T-cell (primary cell): ENCODE measurements around the gene ADGRB3. TPM values are rescaled to one million over a fixed set of nuclear protein-coding genes. Genes with fewer than 3 reads are reported as not detected.

Experiments used
- ATAC-seq, 4 experiments: fragments of 200-7000 bp in 3 of 4; fragments of 150-1000 bp in 1 of 4; cut with Tn5 transposase; replicated peaks in 1 of 4; 1 replicate in 3 of 4; 2 replicates in 1 of 4; pipeline ENCODE4 v1.10.0; 2021; ENCODE audit warnings: moderate library complexity in 3 of 4, mild to moderate bottlenecking in 2 of 4, moderate number of reproducible peaks in 1 of 4
- CTCF ChIA-PET, 2 donors: fragments of 300-600 bp; sonication (Branson Sonifier 250); formaldehyde crosslinking; loops; one replicate each; lab custom pipeline; 2022; ENCODE audit warnings: antibody characterized with exemption in 2 of 2; lab: Charles Lee
- POLR2A ChIA-PET, 2 donors: fragments of 300-600 bp; sonication (Branson Sonifier 250); formaldehyde crosslinking; loops; one replicate each; lab custom pipeline; 2022; ENCODE audit warnings: antibody characterized with exemption in 2 of 2; lab: Charles Lee
- DNase-seq, 35 experiments: peaks; one replicate each; pipeline versions ENCODE4 v3.0.0 to v3.0.0-alpha.2; 2013 to 2023
- H3K27ac ChIP-seq: one replicate; pipeline ENCODE4 v1.5.1; 2013; ENCODE audit warnings: low read length
- H3K27me3 ChIP-seq, 2 experiments: replicated peaks in 1 of 2; 1 replicate in 1 of 2; 2 replicates in 1 of 2; pipeline versions ENCODE4 v1.6.1 to v1.7.0; 2013; ENCODE audit warnings: low read length in 1 of 2, mixed read lengths in 1 of 2; ENCODE audit not compliant: control insufficient read depth in 2 of 2, insufficient read depth in 2 of 2; ENCODE audit errors: extremely low read depth in 1 of 2
- H3K36me3 ChIP-seq, 2 donors: 1 replicate in 1 of 2; 2 replicates in 1 of 2; pipeline versions ENCODE4 v1.6.1 to v1.7.0; 2013; ENCODE audit warnings: low read length in 1 of 2; ENCODE audit not compliant: control insufficient read depth in 2 of 2, insufficient read depth in 1 of 2; ENCODE audit errors: extremely low read depth in 1 of 2
- H3K4me1 ChIP-seq, 2 experiments: 1 replicate in 1 of 2; 2 replicates in 1 of 2; pipeline versions ENCODE4 v1.6.1 to v1.7.0; 2013; ENCODE audit warnings: low read length in 2 of 2, mixed read lengths in 1 of 2; ENCODE audit not compliant: insufficient read depth in 2 of 2, control insufficient read depth in 1 of 2; ENCODE audit errors: extremely low read depth in 1 of 2
- H3K4me3 ChIP-seq, 2 donors: 1 replicate in 1 of 2; 2 replicates in 1 of 2; pipeline versions ENCODE4 v1.5.1 to v1.7.0; 2013; ENCODE audit warnings: mild to moderate bottlenecking in 2 of 2, low read length in 1 of 2, moderate library complexity in 1 of 2; ENCODE audit not compliant: control insufficient read depth in 1 of 2; ENCODE audit errors: extremely low read depth in 1 of 2
- H3K9me3 ChIP-seq: 2 replicates; pipeline ENCODE4 v1.7.0; 2013
- H3K27ac Mint-ChIP-seq, 2 donors: one replicate each; pipeline ENCODE4 v1.8.0; 2020 to 2021; ENCODE audit warnings: mild to moderate bottlenecking in 2 of 2, mixed read lengths in 2 of 2
- H3K27me3 Mint-ChIP-seq, 2 donors: one replicate each; pipeline ENCODE4 v1.8.0; 2021 to 2022; ENCODE audit warnings: mixed read lengths in 2 of 2
- H3K36me3 Mint-ChIP-seq: one replicate; pipeline ENCODE4 v1.8.0; 2021; ENCODE audit warnings: mixed read lengths
- H3K4me1 Mint-ChIP-seq, 3 donors: one replicate each; pipeline ENCODE4 v1.8.0; 2020 to 2022; ENCODE audit warnings: mixed read lengths in 3 of 3, mild to moderate bottlenecking in 1 of 3
- H3K4me3 Mint-ChIP-seq, 3 donors: one replicate each; pipeline ENCODE4 v1.8.0; 2020 to 2022; ENCODE audit warnings: mild to moderate bottlenecking in 3 of 3, mixed read lengths in 3 of 3, moderate library complexity in 3 of 3
- H3K9me3 Mint-ChIP-seq, 3 donors: one replicate each; pipeline ENCODE4 v1.8.0; 2020 to 2022; ENCODE audit warnings: mixed read lengths in 3 of 3
- WGBS: methylation state at CpG from one replicate; pipeline ENCODE4 v1.1.5; 2013; ENCODE audit warnings: missing lambda C conversion rate; ENCODE audit not compliant: insufficient coverage; 5-methylcytosine and 5-hydroxymethylcytosine counted together
- total RNA-seq, 35 experiments: library from RNA in 6 of 35; stranded (reverse) in 6 of 35; fragments of 120-200 nt in 1 of 35; gene quantifications; one replicate each; pipeline versions ENCODE4 v1.2.1 to v1.2.4 and lab custom pipeline; 2013 to 2026

ADGRB3 gene
- total RNA-seq, 5 donors from 2014 or later (not counting 1 experiment from before 2014, with no cell fraction given) = not detected

DNA sequence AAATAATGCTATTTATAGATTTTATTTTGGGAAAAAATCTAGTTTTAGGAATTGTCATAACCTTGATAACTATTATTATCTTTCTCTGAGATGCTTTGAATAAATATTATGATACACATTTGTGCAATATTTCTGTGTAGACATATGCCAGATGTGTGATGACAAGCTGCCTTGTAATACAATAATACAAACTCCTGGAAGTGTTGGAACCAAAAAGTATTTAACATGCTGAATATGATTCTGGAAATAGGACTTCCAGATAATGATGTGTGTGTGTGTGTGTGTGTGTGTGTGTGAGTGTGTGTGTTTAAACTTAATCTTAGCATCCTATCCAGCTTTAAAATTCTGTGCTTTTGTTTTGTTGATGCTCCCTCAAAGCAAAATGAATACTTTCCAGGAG lies 233.6 kb downstream of the ADGRB3 start:
- ChIA-PET POLR2A (interaction anchor here in 1 of 2 donors (0.7 kb wide), 1 partner anchor 577 kb away, joined by 7 read pairs; no protein-coding TSS in a partner anchor), CTCF (no interaction called here)
- peaks cover 6 to 16% (median 10%) of the 10 kb centered on the region in 3 donors for H3K9me3 Mint-ChIP-seq
- no peaks in the 10 kb centered on the region for H3K27me3 Mint-ChIP-seq
- no peaks in the 10 kb centered on the region for H3K36me3 Mint-ChIP-seq
- H3K4me3 Mint-ChIP-seq = no peak overlapping the region
- DNase-seq (no peak), ATAC-seq (no peak)
- Histone ChIP-seq H3K9me3 (no peaks in the 10 kb centered on the region), H3K36me3 (no peaks in the 10 kb centered on the region), H3K27me3 (no peaks in the 10 kb centered on the region), H3K4me3 (no peak overlapping the region), H3K27ac (no peak overlapping the region), H3K4me1 (no peaks in the 10 kb centered on the region)
- H3K27ac Mint-ChIP-seq = no peak overlapping the region
- no peaks in the 10 kb centered on the region for H3K4me1 Mint-ChIP-seq

DNA sequence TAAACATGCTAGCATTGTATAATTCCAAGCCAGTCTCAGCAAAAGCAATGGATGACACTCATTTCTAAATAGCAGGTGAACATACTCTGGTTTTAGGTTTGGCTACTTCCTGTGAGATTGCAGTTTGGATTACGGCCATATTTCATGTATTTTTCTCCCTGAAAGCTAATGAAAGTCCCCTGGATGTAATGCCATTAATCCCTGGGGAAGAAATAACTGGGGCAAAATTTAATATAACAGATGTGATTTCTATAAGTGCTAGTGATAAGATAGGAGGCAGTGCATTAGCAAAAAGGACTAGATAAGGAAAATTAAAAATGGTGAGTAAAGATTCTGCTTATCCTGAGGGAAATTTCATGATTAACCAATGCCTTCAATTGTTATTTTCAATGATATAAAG lies 238.2 kb downstream of the ADGRB3 start:
- Mint-ChIP-seq H3K27me3 (no peaks in the 10 kb centered on the region), H3K27ac (no peak overlapping the region), H3K9me3 (no peaks in the 10 kb centered on the region), H3K4me1 (no peaks in the 10 kb centered on the region), H3K4me3 (no peak overlapping the region), H3K36me3 (no peaks in the 10 kb centered on the region)
- no peak overlapping the region for H3K4me3 ChIP-seq
- POLR2A ChIA-PET = no interaction called here
- H3K36me3 ChIP-seq = no peaks in the 10 kb centered on the region
- no peak for DNase-seq
- no peaks in the 10 kb centered on the region for H3K27me3 ChIP-seq
- H3K9me3 ChIP-seq = no peaks in the 10 kb centered on the region
- H3K4me1 ChIP-seq = no peaks in the 10 kb centered on the region
- H3K27ac ChIP-seq = no peak overlapping the region
- WGBS = 40% methylated on average over 1 of the region's 1 CpG
- CTCF ChIA-PET = no interaction called here
- ATAC-seq = no peak

DNA sequence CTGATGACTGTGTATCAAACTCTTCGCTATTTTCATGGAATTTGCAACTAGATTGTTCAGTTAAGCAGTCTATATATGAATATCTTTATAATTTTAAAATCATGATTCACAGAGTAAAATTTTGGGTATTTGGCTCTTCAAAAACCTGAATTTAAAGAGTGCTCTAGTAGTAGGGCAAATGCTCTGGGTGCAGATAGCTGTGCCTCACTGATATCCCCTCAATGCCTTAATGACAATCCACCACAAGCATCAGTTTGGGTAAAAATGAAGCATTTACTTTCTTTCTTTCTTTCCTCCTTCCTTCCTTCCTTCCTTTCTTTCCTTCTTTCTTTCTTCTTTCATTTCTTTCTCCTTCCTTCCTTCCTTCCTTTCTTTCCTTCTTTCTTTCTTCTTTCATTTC lies 239.7 kb downstream of the ADGRB3 start:
- no peaks in the 10 kb centered on the region for H3K27me3 ChIP-seq
- no peaks in the 10 kb centered on the region for H3K4me1 Mint-ChIP-seq
- ChIA-PET POLR2A (no interaction called here), CTCF (interaction anchor here in 1 of 2 donors (0.6 kb wide), 1 partner anchor 1237 kb away, joined by 3 read pairs; no protein-coding TSS in a partner anchor)
- no peak overlapping the region for H3K4me3 ChIP-seq
- no peaks in the 10 kb centered on the region for H3K9me3 ChIP-seq
- H3K36me3 ChIP-seq = no peaks in the 10 kb centered on the region
- no peak overlapping the region for H3K27ac Mint-ChIP-seq
- no peak overlapping the region for H3K27ac ChIP-seq
- DNase-seq (no peak), ATAC-seq (no peak)
- H3K36me3 Mint-ChIP-seq = no peaks in the 10 kb centered on the region
- no peaks in the 10 kb centered on the region for H3K9me3 Mint-ChIP-seq
- no peaks in the 10 kb centered on the region for H3K4me1 ChIP-seq
- WGBS = no CpG with 5 or more reads among the region's 1 CpG
- H3K4me3 Mint-ChIP-seq = no peak overlapping the region
- H3K27me3 Mint-ChIP-seq = no peaks in the 10 kb centered on the region

DNA sequence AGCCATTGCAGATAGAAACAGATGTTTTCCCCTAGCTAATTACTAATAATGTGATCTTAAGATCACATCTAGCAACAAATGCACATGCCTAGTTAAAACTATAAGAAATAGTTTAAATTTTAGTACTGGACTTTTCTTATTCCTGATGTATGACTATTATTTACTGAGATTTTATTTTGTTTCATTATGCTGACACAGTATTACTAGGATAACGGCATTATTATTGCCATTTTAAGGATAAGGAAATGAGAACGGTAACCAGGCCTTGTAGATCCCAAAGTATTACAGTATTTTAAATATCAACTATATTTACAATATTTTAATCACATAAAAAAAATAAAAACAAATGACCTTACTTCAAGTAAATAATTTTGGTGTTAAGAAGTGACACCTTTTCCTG lies 240.3 kb downstream of the ADGRB3 start:
- H3K27me3 Mint-ChIP-seq = no peaks in the 10 kb centered on the region
- no peaks in the 10 kb centered on the region for H3K36me3 Mint-ChIP-seq
- ChIA-PET POLR2A (no interaction called here), CTCF (no interaction called here)
- Histone ChIP-seq H3K27ac (no peak overlapping the region), H3K9me3 (no peaks in the 10 kb centered on the region), H3K4me1 (no peaks in the 10 kb centered on the region), H3K4me3 (no peak overlapping the region), H3K27me3 (no peaks in the 10 kb centered on the region), H3K36me3 (no peaks in the 10 kb centered on the region)
- H3K4me3 Mint-ChIP-seq = no peak overlapping the region
- no peaks in the 10 kb centered on the region for H3K9me3 Mint-ChIP-seq
- H3K4me1 Mint-ChIP-seq = no peaks in the 10 kb centered on the region
- no peak overlapping the region for H3K27ac Mint-ChIP-seq
- ATAC-seq (no peak), DNase-seq (no peak)
- WGBS = no CpG with 5 or more reads among the region's 2 CpGs

DNA sequence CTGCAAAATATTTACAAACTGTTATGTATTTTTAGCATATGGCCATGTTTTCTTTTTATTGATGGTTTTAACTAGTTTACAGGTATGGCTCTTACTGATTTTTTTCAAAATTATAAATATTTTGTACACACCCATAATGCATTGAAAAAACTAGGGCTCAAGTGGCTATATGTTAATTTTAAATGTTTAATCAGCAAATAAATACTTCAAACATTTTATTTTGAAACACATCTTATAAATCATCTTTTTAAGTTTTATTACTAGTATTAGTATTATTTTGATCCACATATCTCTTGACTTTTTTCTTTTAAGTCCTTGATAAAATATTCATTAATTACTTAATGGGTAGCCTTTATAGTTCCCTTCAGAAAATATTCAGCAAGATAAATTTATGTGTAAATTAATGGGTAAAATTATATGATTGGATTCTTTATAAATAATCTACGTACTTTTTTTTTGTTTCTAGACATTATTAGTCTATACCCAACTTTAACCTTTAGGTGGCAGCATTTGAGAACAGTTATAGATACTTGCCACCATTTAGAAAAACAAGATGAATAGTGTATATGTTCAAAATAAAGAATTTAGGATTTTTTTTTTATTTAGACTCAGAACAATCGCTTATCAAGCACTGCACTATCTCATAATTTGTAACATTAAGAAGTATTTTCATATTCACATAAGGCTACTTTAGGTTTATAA lies 241.9 kb downstream of the ADGRB3 start:
- H3K36me3 Mint-ChIP-seq = no peaks in the 10 kb centered on the region
- H3K36me3 ChIP-seq = no peaks in the 10 kb centered on the region
- DNase-seq (no peak), ATAC-seq (no peak)
- ChIA-PET POLR2A (no interaction called here), CTCF (no interaction called here)
- H3K27me3 Mint-ChIP-seq = no peaks in the 10 kb centered on the region
- no CpG with 5 or more reads among the region's 2 CpGs for WGBS
- no peaks in the 10 kb centered on the region for H3K4me1 Mint-ChIP-seq
- no peaks in the 10 kb centered on the region for H3K9me3 ChIP-seq
- H3K4me3 ChIP-seq = no peak overlapping the region
- no peaks in the 10 kb centered on the region for H3K9me3 Mint-ChIP-seq
- H3K4me1 ChIP-seq = no peaks in the 10 kb centered on the region
- no peak overlapping the region for H3K27ac Mint-ChIP-seq
- no peak overlapping the region for H3K4me3 Mint-ChIP-seq
- H3K27me3 ChIP-seq = no peaks in the 10 kb centered on the region
- no peak overlapping the region for H3K27ac ChIP-seq

DNA sequence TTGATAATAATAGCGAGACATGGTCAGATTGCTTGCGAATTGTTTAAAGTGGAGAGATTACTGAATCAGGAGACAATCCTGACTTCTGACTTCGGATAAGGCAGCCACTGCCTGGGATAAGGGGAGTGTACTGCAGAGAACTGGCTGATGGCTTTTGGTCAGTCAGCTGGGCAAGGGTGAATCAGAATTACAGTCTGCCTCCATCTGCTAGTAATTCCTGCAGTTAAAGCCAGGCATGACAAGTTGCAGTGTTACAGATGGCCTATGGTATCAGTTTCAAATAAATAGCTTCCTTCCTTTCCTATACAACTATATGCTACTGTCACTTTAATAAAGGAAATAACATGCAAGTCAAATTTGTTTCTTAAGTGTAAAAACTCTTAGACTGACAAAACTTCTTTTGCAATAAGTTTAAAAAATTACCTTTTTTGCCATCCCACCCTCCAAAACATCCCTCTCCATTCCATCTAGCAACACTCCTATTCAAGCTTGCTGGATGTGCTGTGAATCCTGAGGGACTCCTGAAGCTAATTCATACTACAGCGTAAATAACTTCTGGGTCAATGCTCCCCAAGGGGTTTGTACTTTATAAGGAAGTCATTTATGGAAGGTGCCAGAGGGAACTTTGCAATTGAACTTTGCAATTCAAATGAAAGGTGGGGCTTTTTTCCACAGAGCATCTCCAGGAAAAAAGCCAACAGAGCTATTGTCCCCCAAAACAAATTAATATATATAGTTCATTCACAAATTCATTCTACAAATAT lies 245.2 kb downstream of the ADGRB3 start:
- Mint-ChIP-seq H3K27ac (no peak overlapping the region), H3K27me3 (no peaks in the 10 kb centered on the region), H3K9me3 (peaks cover 0 to 4% (median 0%) of the 10 kb centered on the region in 3 donors), H3K4me1 (no peaks in the 10 kb centered on the region), H3K4me3 (no peak overlapping the region), H3K36me3 (no peaks in the 10 kb centered on the region)
- DNase-seq = no peak
- CTCF ChIA-PET = no interaction called here
- H3K4me3 ChIP-seq = no peak overlapping the region
- H3K9me3 ChIP-seq = no peaks in the 10 kb centered on the region
- H3K27ac ChIP-seq = no peak overlapping the region
- 82% methylated on average over 3 of the region's 4 CpGs for WGBS
- POLR2A ChIA-PET = no interaction called here
- H3K4me1 ChIP-seq = no peaks in the 10 kb centered on the region
- no peak for ATAC-seq
- H3K36me3 ChIP-seq = no peaks in the 10 kb centered on the region
- H3K27me3 ChIP-seq = no peaks in the 10 kb centered on the region
